ENCODE measurements around the gene PAX8.

- TF ChIP-seq CTCF (IDR thresholded peaks at IDR 0.05) (no peak), POLR2A (IDR thresholded peaks at IDR 0.05) (no peak)
Measured at GRCh38 chr2:113217455-113218282, 61.1 kb downstream of the PAX8 start.
